GM10847 (cell line): ENCODE data around the gene NPHS1.

Experiments used
- POLR2A ChIP-seq: IDR thresholded peaks from 2 replicates; pipeline ENCODE4 v1.6.1; 2011; ENCODE audit not compliant: insufficient read length; ENCODE audit errors: extremely low read depth

NPHS1 gene

DNA sequence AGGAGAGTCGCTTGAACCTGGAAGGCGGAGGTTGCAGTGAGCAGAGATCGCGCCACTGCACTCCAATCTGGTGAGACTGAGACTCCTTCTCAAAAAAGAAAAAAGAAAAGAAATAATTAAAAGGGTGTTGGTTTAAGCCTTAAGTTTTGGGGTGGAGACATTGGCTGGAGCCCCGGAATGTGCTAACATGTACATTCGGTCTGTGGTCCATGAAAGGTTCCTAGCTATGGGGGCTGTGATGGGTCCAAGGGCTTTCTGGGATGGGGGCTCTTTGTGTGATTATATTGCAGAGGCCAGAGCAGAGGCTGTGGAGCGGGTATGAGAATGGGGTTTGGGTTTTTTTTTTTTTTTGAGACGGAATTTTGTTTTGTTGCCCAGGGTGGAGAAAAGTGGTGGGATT is 33.6 kb upstream of the NPHS1 start:
- no peak for TF ChIP-seq POLR2A

DNA sequence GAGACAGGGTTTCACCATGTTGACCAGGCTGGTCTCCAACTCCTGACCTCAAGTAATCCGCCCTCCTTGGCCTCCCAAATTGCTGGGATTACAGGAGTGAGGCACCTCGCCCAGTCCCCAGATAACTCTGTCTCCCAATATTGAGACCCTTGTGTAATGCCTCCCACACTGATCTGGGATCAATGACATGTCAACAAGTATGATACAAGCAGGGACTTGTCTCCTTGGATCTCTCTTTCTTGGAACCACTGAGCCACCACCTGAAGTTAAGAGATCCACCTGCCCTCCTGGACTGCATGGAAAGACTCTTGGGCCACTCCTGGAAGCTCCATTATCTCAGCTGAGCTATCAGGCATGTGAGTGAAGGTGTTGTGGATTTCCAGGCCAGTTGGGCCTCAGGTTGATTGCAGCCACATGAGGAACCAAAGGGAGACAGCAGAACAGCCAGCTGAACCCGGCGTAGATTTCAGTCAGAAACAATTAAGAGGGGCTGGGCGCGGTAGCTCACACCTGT is 33.0 kb upstream of the NPHS1 start:
- TF ChIP-seq POLR2A: no peak

DNA sequence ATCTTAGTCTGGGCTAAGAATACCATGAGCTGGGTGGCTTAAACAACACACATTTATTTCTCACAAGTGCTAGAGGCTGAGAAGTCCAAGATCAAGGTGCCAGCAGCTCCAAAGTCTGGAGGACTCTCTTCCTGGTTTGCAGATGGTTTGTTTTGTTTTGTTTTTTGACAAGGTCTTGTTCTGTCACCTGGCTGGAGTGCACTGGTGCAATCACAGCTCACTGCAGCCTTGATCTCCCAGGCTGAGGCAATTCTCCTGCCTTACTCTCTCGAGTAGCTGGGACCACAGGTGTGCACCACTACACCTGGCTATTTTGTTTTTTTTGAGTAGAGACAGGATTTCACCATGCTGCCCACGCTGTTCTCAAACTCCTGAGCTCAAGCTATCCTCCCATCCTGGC is 31.6 kb upstream of the NPHS1 start:
- no peak for TF ChIP-seq POLR2A

DNA sequence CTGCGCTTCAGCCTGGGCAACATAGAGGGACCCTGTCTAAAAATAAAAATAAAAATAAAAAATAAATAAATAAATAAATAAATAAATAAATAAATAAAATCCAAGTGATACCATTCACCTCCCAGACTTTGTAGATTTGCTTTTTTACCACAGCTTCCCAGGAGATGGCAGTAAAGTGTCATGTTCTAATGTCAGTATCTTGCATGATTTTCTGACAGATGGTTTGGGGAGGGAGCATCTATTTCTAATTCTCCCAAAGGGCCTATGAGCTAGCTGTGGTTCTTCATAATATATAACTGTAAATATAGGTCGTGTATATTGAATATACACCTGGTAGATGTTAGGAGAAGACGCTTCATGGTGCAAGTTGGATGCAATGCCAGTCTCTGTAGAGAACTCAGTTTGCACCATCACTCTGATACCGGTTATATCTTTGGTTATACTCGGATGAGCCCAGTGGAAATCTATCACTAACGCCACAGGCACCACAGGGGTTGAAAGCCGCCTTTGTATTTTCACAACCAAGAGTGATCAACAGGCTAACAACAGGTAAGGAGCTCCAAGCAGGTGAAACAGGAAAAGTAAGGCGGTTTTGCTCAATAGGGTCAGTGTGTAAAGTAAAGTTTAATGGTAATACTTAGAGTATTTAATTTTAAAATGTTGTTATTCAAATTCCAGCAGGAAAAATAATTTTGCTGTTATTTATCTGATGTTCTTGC is 30.0 kb upstream of the NPHS1 start:
- no peak for TF ChIP-seq POLR2A

DNA sequence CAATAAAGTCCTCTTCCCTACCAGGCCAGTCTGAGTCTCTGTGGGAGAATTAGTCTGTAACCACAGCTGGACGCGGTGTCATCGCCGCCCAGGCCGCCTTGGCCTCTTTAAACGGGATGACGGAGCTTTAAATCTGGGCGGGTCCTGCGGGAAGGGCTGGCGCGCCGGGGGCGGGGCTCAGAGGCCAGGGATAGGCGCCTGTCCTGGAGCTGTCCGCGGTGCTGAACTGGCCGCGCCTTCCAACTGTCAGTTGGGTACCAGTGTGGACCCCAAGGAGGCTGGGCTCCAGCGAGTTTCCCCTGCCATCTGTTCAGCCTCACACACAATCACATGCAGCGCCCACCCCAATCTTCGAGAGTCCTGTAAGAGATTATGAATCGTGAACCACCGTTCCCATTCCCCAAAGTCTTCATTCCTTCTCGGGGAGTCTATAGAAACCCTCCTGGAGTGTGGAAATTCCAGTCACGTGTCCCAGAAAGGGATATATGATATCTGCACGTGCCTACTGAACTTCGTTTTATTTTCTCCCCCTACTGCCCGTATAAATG is 27.5 kb upstream of the NPHS1 start:
- no peak for TF ChIP-seq POLR2A

DNA sequence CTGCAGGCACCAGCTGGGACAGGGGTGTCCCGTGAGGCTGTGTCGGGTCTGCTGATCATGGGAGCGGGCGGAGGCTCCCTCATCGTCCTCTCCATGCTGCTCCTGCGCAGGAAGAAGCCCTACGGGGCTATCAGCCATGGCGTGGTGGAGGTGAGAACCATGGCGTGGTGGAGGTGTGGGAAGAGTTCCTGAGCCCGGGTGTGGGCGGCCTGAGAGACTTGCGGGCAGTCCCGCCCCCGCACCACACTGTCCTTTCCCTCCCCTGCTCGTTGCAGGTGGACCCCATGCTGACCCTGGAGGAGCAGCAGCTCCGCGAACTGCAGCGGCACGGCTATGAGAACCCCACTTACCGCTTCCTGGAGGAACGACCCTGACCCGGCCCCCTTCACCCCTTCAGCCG is 26.8 kb upstream of the NPHS1 start:
- no peak for TF ChIP-seq POLR2A

DNA sequence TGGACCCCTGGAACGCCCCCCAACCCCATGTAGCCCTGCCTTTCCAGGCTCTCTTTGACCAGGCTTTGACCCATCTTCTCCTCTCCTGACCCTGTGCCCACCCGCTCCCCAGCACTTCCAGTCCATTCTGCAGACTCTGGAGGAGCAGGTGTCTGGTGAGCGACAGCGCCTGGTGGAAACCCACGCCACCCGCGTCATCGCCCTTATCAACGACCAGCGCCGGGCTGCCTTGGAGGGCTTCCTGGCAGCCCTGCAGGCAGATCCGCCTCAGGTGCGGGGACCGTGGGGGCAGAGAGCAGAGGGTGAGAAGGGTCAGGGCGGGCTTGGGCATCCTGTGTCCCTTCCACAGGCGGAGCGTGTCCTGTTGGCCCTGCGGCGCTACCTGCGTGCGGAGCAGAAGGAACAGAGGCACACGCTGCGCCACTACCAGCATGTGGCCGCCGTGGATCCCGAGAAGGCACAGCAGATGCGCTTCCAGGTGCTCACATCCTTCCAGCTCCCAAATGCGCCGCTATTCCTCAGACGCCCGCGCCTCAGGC is 22.2 kb upstream of the NPHS1 start:
- TF ChIP-seq POLR2A: no peak

DNA sequence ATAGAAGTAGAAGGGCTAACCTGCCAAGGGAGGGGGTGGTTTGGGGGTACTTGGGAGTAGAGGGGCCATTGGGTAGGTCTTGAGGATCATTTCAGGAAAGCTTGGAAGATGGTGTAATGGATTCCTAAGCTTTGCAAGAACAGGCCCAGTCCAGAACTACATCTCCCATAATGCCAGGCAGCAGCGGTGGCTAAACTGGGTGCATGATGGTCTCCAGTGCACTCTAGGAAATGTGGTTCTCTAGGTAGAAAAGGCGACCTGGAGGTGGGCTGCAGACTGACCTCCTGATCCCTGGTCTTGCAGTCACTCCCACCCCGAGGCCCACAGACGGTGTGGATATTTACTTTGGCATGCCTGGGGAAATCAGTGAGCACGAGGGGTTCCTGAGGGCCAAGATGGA is 19.9 kb upstream of the NPHS1 start:
- TF ChIP-seq POLR2A: no peak

DNA sequence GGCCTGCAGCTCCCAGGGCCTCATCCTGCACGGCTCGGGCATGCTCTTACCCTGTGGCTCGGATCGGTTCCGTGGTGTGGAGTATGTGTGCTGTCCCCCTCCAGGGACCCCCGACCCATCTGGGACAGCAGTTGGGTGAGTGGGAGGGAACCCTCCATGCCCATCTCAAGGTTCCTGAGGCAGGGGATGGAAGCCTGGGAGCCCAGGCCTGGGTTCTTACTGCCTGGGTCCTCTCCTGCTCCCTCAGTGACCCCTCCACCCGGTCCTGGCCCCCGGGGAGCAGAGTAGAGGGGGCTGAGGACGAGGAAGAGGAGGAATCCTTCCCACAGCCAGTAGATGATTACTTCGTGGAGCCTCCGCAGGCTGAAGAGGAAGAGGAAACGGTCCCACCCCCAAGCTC is 19.3 kb upstream of the NPHS1 start:
- TF ChIP-seq POLR2A: no peak

DNA sequence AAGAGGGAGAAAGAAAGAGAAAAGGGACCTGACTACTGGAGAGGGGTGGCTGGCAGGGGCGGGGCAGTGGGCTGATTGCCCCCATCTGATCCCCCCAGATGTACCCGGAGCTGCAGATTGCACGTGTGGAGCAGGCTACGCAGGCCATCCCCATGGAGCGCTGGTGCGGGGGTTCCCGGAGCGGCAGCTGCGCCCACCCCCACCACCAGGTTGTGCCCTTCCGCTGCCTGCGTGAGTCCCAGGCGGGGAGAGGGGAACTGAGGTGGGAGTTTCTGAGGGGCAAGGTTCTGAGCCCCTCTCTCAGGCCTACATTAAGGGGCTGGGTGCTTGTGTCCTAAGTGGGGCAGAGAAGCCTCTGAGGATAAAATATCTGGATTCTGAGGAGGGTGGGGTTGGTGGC is 18.5 kb upstream of the NPHS1 start:
- TF ChIP-seq POLR2A: no peak

DNA sequence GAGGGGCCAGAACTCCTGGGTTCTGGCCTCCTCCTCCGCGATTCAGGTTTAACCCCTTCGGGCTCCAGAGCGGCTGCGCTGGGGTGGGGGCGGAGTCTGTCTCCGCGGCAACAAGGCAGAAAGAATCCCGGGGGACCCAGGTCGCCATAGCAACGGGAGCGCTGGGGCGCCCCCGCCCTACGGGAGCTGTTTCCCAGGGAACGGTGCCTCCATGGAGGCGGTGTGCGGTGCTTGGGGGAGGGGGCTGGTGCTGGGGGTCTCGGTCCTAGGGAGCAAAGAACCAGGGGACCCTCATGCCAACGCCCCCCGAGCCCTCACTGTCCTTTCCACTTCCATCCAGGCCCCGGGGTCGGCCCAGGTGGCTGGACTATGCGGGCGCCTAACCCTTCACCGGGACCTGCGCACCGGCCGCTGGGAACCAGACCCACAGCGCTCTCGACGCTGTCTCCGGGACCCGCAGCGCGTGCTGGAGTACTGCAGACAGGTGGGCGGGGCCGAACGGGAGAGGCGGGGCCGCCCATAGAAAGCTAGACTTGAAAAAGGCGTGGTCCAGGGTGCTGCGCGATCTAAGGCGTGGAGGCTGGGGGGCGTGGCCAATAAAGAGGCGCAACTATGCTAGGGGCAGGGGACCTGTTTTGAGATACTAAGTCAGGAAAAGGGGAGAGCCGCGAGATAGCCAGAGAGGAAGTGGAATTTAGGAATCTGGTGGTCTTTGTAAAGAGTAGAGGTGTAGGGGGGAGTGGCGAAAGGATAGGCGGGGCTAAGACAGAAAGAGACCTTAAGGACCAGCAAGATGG is 17.2 kb upstream of the NPHS1 start:
- no peak for TF ChIP-seq POLR2A

DNA sequence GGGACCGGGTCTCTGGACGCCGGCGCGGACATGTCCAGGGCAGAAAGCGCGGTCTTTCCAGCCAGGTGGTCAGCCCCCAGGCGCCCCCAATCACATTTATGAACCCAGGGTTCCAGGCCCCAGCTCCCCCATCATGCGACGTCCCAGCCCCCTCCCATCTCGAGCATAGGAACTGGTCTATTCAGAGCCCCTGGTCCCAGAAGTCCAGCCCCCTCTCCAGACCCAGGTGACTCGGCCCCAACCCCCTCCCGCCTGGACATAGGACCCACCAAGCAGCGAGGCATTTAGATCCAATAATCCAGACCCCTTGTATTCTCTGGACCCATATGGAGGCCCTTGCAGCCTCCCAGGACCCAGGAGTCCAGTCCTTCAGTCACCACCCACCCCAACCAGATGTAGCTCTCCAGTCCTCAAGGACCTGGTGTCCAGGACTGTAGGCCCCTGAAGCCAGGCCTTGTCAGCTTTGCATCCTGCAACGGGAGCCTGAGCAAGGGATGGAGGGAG is 16.6 kb upstream of the NPHS1 start:
- TF ChIP-seq POLR2A: no peak

DNA sequence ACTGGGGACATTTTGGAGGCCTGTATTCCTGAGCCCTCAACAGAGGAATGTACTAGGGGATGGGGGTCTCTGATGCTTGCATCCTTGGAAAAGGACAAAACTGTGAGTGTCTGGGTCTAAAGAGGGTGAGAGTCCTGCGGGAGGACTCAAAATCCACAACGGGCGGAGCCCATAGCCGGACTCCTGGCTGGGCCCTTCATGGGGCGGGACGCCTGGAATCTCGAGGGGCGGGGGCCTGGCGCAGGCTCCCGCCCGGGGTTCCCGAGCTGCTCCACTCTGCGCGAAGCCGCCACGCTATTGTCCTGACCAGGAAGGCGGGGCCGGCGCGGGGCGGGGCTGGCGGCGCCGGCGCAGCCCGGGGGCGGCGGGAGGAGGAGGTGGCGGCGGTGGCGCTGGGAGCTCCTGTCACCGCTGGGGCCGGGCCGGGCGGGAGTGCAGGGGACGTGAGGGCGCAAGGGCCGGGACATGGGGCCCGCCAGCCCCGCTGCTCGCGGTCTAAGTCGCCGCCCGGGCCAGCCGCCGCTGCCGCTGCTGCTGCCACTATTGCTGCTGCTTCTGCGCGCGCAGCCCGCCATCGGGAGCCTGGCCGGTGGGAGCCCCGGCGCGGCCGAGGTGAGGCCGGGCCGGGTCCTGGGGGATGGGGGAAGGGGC is 16.0 kb upstream of the NPHS1 start, which contains the start of gene APLP1:
Gene APLP1, plus strand, starts transcription at position 403 of the 651 bp plus-strand sequence. Its CDS starts 63 bp downstream, at position 466.
- no peak for TF ChIP-seq POLR2A

DNA sequence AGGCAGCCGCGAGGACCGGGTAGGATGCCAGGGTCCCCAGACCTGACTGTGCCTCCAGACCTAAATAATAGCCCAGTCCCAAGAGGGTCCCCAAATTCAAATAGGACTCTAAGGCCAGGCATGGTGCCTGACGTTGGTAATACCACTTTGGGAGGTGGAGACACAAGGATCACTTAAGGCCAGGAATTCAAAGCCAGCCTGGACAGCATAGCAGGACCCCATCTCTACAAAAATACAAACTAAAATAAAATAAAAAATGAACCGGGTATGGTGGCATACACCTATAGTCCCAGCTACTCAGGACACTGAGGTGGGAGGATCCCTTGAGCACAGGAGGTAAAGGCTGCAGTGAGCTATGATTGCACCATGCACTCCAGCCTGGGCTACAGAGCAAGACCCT is 10.7 kb upstream of the NPHS1 start:
- TF ChIP-seq POLR2A: no peak

DNA sequence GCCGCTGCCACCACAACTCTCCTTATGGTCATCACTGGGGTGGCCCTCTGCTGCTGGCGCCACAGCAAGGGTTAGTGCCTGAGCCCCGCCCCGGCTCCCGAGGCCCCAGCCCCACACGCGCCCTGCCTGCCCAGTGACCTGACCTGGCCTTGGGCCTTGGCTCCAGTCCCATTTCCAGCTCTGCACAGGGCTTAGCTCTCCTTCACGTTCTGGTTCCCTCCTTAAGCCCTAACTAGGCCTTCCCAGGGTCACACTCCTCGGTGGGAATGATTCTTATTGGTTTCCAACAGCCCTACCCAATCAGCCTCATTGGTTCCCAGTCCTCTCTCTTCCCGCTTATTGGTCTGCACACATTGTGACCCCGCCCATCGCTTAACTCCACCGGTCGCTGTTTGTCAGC is 10.2 kb upstream of the NPHS1 start:
- TF ChIP-seq POLR2A: no peak
